HepG2 (cell line): ENCODE results near the gene ZNF148. TPM values are rescaled to one million over a fixed set of nuclear protein-coding genes. Genes with fewer than 3 reads are reported as not detected.

ENCODE experiments used
- POGZ ChIP-seq: sonication (generic); formaldehyde crosslinking; IDR thresholded peaks from 2 replicates; pipeline ENCODE4 v1.4.0; 2020; ENCODE audit warnings: mild to moderate bottlenecking, missing genetic modification reagents
- SRSF9 ChIP-seq: fragments of 200-400 bp; formaldehyde crosslinking; IDR thresholded peaks from 2 replicates; pipeline ENCODE4 v1.6.1; 2018; ENCODE audit warnings: borderline replicate concordance, mild to moderate bottlenecking, low read depth, low read length; ENCODE audit not compliant: insufficient read depth, poor library complexity, severe bottlenecking
- ZBTB33 ChIP-seq: sonication (generic); formaldehyde crosslinking; IDR thresholded peaks from 2 replicates; pipeline ENCODE4 v1.4.0; 2020; ENCODE audit warnings: missing genetic modification reagents
- ZFY ChIP-seq: sonication (generic); formaldehyde crosslinking; IDR thresholded peaks from 2 replicates; pipeline ENCODE4 v1.4.0; 2020; ENCODE audit warnings: missing genetic modification reagents
- ZNF687 ChIP-seq: sonication (generic); formaldehyde crosslinking; IDR thresholded peaks from 2 replicates; pipeline ENCODE4 v1.5.1; 2020; ENCODE audit warnings: mild to moderate bottlenecking, missing genetic modification reagents, moderate library complexity
- ZNF747 ChIP-seq: sonication (generic); formaldehyde crosslinking; IDR thresholded peaks from 2 replicates; pipeline ENCODE4 v1.8.1; 2023; ENCODE audit warnings: missing genetic modification reagents, mild to moderate bottlenecking, borderline replicate concordance
- ZNF777 ChIP-seq: sonication (generic); formaldehyde crosslinking; IDR thresholded peaks from 2 replicates; pipeline ENCODE4 v1.4.0; 2020; ENCODE audit warnings: missing genetic modification reagents
- polyA plus RNA-seq, 8 experiments: library from polyadenylated mRNA; depleted of rRNA in 3 of 8; stranded (reverse) in 7 of 8; unstranded in 1 of 8; fragments of >200 nt; fragmentation: Illumina TruSeq in 4 of 8; extraction: Trizol in 4 of 8; gene quantifications; 2 replicates each; pipeline versions ENCODE4 v1.2.1 to v1.2.3, GENCODE V29; 2011 to 2016; ENCODE audit warnings: low read depth in 4 of 8, missing spikeins in 1 of 8, mixed read lengths in 1 of 8; ENCODE audit not compliant: insufficient read depth in 1 of 8
- total RNA-seq, 5 experiments: library from RNA; depleted of rRNA; stranded (reverse); fragments of >200 nt; fragmentation: Illumina TruSeq; extraction: Trizol; gene quantifications; 2 replicates each; pipeline ENCODE4 v1.2.3, GENCODE V29; 2016; ENCODE audit warnings: low read depth in 1 of 5

ZNF148 gene
- total and polyA plus RNA-seq, 2 of the 13 experiments (the other 11 are each of a cell fraction or from before 2014, with no cell fraction given): 10.6 to 36.1 TPM

GRCh38 chr3:125212509-125213363 lies 162.4 kb downstream of the ZNF148 start, which contains the start of gene SLC12A8 (continued):
- 0 out of 2 replicates have a peak, but pooled peaks have one; percentile 5 for TF ChIP-seq ZBTB33
- TF ChIP-seq ZNF777 (CRISPR knock-in tag): peak; percentile 27; the same call in 1 of the 2 replicates
- TF ChIP-seq ZNF747: no peak
- TF ChIP-seq ZFY (CRISPR knock-in tag): 0 out of 2 replicates have a peak, but pooled peaks have one; percentile 14
- TF ChIP-seq SRSF9: no peak
- TF ChIP-seq ZNF687 (CRISPR knock-in tag): peak; percentile 67
- no peak for TF ChIP-seq POGZ (CRISPR knock-in tag)
- TF ChIP-seq, all 625 proteins: peak for 22
